IPS-NIHi11 (cell line): ENCODE measurements around the gene RRP8.

Experiments used
- DNase-seq: peaks from one replicate; pipeline ENCODE4 v3.0.0; 2012; ENCODE audit warnings: mixed read lengths, low spot score

Gene RRP8

GRCh38 chr11:6632116-6633073 is 29.0 kb upstream of the RRP8 start:
- DNase-seq: no peak

GRCh38 chr11:6631361-6631890 is 28.0 kb upstream of the RRP8 start:
- DNase-seq: no peak

- no peak for DNase-seq
Observed at GRCh38 chr11:6630632-6631291, 27.3 kb upstream of the RRP8 start.

DNA sequence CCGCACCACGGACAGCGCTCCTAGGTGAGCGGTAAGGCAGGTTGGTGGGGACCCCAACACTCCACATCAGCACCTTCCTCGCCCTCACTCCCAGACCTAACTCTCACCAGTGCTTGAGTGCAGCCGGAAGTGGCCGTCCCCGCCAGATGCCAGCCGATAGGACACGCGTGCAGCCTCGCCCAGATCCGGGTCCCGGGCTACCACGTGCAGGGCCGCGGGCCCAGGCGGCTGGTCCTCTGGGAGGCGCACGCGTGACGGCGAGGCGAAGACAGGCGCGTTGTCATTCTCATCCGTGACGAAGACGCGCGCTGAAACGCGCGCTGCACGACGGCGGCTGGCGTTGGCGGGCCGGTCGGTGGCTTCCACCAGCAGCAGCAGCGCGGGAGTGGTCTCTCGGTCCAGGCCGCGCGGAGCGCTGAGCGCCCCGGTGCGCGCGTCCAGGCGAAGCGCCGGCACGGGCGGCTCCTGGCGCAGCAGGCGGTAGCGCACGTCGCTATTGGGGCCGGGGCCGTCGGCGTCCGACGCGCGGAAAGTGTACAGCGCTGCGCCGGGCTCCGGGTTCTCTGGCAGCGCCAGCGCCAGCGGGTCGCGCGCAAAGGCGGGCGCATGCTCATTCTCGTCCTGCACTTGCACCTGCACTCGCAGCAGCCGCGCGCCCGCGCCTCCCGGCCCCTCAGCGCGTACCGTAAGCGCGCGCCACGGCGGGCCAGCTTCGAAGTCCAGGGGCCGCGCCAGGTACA is 26.6 kb upstream of the RRP8 start:
- peak; percentile 94 for DNase-seq

DNA sequence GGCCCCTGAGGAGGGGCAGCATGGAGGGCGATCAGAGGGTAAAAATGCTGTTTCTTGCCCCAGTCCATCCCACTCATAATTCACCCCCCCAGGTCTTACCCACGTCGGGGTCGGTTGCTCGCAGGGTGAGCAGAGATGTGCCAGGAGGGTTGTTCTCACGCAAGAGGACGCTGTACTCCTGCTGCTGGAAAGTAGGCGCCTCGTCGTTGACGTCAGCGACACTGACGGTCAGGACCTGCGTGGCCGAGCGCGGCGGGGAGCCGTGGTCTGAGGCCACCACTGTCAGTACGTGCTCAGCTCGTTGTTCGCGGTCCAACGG is 26.1 kb upstream of the RRP8 start:
- DNase-seq: no peak

DNA sequence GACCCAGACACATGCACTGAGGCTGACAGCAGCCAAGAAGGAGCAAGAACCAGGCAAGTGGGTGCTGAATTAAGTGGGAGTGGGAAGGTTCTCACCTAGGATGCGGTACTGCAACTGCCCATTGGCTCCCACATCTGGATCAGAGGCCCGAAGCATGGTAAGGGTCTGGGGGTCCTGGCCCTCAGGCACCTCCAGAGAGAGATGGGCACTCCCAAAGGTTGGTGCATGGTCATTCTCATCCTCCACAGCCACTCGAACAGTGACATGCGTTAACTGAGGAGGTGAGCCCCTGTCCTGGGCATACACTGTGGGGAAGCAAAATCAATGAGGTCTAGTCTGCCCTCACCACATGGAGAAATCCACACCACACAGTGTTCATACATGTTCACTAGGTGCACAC is 25.1 kb upstream of the RRP8 start:
- DNase-seq: no peak

GRCh38 chr11:6627762-6628241 is 24.4 kb upstream of the RRP8 start:
- DNase-seq: no peak

- DNase-seq: no peak
Observed at GRCh38 chr11:6626971-6627761, 23.8 kb upstream of the RRP8 start.

DNA sequence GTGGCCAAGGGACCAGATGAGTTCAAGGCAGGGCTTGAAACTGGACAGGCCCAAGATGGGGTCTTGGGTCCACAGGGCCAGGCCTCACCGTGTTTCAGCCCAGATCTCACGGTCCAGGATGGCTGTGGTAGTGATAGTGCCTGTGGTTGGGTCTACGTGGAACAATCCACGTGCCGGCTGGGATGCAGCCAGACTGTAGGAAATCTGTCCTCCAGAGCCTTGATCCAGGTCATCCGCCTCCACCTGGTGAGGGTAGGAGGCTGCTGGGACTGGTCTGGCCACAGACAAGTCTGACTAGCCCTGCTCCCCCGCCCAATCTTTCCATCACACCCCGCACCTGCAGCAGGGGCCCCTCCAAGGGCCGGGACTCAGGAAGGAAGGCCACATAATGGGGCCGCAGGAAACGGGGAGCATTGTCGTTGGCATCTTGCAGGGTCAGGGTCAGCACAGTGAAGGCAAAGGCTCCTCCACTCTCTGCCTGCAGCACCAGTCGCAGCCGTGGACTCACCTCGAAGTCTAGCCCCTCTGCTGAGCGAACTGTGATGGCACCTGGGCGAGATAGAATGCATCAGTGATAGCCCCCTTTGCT is 22.5 kb upstream of the RRP8 start:
- DNase-seq: no peak

- DNase-seq: no peak
Observed at GRCh38 chr11:6625156-6625831, 21.9 kb upstream of the RRP8 start.

- DNase-seq: no peak
Observed at GRCh38 chr11:6623391-6624363, 20.3 kb upstream of the RRP8 start.

- no peak for DNase-seq
Observed at GRCh38 chr11:6622261-6623171, 19.1 kb upstream of the RRP8 start.

- DNase-seq: no peak
Observed at GRCh38 chr11:6621711-6622211, 18.3 kb upstream of the RRP8 start.

DNA sequence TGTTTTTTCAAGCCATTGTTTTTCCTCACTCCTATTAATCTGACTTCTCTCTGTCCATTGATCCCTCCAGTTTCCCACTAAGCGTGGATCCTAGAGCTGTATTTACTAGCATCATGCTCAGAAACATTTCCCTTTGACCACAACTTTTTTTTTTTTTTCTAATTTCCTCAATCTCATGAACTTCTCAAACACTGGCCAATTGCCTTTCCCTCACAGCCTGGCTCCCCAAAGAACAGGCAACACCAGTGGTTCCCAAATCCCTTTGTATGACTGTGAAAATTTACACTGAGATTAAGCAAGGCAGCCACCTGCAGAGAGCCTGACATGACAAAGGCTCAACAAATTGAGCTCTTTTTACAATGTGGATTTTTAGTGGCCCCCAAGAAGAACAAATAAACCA is 17.2 kb upstream of the RRP8 start:
- DNase-seq: no peak

DNA sequence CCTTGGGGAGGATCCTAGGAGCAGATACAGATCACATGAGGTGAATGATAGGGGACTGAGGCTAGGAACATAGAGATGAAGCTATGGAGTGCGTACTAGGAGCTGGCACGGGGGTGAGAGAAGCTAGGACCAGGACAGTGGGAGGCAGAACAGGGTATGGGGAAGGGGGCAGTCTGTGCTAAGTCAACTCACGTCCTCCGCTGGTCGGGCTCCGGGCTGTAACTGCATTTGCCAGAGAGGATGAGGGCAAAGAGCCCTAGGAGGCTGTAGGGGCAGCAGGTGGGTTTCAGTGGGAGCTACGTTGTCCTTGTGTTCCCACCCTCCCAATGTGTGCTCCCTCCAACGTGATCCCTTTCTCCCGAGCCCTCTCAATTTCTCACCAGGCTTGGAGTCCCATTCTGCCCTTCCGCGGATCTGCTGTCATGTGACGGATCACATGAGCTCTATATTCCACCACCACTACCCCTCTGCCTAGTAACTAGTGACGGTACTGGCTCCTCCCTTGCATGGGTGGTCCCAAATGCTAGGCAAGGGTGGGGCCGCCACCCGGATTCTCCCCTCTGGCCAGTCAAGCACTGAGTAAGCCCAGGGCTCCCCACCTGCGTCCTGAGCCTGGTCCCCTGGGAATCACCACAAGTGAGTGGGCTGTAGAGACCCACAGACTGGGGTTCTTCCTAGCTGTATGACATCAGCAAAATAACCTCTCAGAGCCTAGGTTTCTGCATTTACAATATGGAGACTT is 15.8 kb upstream of the RRP8 start, which contains the start of gene TPP1:
TPP1 (minus strand) TSS at position 419 of the 742 bp plus-strand sequence; CDS start at position 397, 22 bp downstream.
- peak; percentile 99 for DNase-seq

DNA sequence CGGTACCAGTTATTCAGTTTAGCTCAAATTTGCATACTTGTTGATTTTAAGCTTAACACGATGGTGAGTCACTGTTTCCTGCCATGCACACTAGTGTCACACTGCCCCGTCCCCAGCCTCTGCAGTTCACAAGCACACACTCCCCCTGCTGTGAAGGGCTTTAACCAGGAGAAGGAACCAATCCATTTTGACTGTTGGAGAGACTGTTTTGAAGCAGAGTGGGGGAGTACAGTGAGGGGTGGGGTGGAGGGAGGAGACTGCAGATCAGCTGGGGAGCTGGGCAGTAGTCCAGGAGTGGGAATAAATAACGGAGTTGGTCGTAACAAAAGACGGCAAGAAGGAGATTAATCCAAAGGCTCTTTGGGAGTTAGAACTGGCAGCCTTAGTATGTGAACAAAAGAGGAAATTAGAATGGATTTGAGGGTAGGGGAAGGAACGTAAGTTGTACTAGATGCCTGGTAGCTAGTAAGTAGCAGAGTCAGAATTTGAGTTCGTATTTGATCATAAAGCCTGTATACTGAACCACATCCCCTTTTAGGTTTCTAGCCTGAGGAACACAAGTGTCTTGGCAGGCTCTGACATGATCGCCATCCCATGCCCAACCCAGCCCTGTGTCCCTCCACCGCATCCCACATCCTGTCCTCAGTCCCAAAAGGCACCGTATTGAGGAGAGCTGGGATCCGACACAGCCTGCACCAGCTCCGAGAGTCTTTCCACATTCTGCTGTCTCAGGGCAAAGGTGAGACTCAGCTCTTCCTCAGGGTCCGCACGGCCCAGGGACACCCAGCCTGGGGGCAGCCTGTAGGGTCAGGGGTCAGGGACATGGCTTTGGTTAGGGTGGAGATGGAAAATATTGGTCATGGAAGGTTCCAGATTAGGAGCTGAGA is 14.9 kb upstream of the RRP8 start:
- no peak for DNase-seq
